Stimulated activated CD8-positive, alpha-beta memory T cell treated with anti-CD3 and anti-CD28 coated beads, Interleukin-2, amount 100 ng/mL, for 1 hour (primary cell): ENCODE results near the gene AJAP1.

Source experiments
- DNase-seq, 2 donors: peaks; one replicate each; pipeline ENCODE4 v3.0.0-alpha.2; 2020; ENCODE audit warnings: low read depth in 2 of 2

Gene AJAP1

GRCh38 chr1:4682607-4683220, 28.3 kb downstream of the AJAP1 start:
- DNase-seq: no peak

DNA sequence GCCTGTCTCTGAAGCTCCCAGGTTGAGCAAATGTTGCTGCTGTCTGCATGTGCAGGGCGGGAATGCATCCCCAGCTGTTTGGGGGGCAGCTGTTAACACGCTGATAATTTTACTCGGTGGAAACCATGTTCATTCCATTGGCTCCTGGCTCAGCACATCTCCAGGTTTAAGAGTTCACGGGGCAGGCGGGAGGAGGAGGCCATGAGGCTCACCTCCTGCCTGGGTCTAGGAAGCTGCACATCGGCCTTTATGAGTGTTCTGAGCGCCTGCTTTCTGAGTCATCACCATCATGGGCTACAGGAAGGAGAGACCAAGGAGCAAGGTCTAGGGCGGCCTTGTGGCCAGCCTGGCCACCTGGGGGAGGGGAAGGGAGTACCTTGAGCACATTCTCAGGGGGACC, 29.7 kb downstream of the AJAP1 start:
- DNase-seq: no peak

- DNase-seq: no peak
Observed at GRCh38 chr1:4684864-4685522, 30.6 kb downstream of the AJAP1 start.

DNA sequence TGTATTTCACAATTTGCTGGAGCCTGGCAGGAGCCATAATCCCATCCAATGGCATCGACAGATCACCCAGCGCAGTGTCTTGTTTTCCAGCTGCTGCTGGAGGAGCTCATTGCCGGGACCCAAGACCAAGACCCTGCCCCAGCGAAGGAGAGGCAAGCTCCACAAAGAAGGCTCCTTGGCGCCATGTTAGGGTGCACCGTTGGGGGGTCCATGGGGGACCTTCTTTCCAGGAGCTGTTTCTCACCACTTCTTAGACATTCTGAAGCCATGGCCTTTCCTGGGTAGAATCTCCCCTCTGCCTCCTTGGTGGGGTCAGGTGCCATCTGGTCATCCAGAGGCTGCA, 31.1 kb downstream of the AJAP1 start:
- no peak for DNase-seq

DNA sequence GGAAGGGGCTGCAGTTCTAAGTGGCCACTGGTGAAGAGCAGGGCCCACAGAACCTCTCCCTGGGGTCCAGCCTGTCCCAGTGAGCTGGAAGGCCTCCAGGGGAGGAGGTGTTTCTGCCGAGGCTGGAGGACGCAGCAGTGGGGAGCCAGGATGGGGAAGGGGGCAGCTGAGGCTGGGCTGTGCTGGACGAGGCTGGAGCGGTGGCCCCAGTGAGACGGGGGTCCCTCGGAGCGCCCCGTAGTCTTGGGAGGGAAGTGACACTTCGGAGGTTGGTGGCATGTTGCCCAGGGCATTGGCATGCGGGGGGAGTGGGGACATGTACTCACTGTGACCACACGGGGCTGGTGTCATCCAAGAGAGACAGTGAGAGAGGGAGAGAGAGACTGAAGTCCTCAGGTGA, 33.5 kb downstream of the AJAP1 start:
- DNase-seq: no peak

DNA sequence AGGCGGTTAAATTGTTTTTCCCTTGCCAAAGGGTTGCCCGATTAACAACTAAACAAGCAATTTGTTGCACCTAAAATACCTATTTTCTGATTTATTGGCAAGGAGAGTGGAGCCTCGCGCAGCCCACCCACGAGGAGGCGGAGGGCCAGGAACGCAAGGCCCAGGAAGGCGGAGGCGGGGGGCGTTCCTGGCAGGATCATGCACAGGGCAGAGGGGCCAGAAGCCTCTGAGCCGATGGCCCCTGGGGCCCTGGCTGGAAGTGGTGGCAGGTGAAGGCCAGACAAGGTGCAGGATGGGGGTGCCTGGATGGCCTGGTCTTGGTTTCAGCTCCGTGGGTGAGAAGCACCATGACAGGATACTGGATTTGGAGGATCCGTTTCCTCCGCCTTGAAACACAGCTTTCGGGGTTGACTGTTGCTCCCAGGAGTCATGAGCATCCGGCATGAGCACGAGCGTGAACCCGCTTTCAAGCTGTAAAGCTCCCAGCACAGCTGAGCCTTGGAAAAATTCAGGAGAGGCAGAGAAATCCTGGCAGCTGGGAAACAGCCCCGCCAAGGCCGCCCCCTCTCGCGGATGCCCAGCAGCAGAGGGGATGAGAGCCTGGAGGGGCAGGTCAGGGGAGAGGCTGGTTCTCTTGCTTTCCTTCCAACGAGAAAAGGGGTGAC, 35.0 kb downstream of the AJAP1 start:
- no peak for DNase-seq

- DNase-seq: no peak
Observed at GRCh38 chr1:4689941-4690635, 35.7 kb downstream of the AJAP1 start.

- no peak for DNase-seq
Observed at GRCh38 chr1:4690951-4691675, 36.7 kb downstream of the AJAP1 start.

GRCh38 chr1:4691766-4692405, 37.5 kb downstream of the AJAP1 start:
- DNase-seq: no peak

- no peak for DNase-seq
Observed at GRCh38 chr1:4692437-4692836, 38.0 kb downstream of the AJAP1 start.

- no peak for DNase-seq
Observed at GRCh38 chr1:4693331-4693730, 38.9 kb downstream of the AJAP1 start.

DNA sequence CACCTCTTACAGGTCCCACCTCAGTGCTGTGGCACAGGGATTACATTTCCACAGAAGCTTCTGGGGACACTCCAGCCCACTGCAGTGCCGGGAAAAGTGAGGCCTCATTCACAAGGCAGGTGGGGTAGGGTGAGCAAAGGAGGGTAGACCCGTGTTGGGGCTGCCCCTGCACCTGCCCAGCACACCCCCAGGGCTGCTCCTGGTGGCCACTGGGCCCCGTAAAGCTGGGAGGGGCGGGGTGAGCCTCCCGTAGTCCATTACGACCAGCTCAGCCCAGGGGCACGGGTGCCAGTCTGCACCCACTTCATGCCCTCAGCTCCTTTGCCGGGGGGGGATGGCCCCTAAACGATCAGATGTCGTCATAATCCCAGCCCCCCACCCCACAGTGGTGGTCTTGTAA, 39.5 kb downstream of the AJAP1 start:
- no peak for DNase-seq

DNA sequence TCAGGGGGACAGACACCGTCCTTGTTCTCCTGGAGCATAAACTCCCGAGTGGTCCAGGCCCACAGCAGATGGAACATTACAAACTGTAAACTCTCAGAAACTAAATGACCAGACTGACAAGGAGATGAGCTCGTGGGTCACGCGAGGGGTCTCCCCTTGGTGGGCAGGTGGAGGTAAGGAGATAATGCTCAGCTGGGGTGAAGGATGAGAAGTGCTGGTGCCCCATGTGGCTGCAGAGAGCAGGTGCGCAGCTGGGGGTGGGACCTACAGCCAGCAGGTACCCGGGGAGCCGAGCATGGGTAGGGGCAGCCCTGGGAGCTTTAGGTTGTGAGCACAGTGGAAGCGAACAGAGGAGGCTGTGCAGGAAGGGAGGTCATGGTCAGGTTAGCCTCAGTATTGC, 40.1 kb downstream of the AJAP1 start:
- DNase-seq: no peak

- DNase-seq: no peak
Observed at GRCh38 chr1:4695241-4695640, 40.8 kb downstream of the AJAP1 start.

GRCh38 chr1:4696161-4696745, 41.8 kb downstream of the AJAP1 start:
- DNase-seq: no peak

GRCh38 chr1:4696753-4697152, 42.3 kb downstream of the AJAP1 start:
- no peak for DNase-seq

DNA sequence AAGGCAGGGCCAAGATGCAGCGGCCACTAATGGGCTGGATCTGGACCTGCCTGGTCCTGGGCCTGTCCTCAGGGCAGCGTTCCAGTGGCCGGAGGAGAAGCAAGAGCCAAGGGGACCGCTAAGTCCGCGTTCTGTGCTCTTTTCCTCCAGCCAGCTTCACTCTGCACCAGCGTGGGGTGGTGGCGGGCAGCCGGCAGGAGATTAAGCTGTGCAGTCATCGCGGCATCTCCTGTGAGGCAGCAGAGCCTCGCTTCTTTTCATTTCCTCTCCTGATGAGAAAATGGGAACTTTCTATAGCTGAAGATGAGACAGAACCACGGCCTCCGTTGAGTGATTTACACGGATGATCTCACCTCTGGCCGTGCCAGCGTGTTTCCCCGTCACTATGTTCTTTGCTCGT, 43.4 kb downstream of the AJAP1 start:
- no peak for DNase-seq

GRCh38 chr1:4698911-4699310, 44.5 kb downstream of the AJAP1 start:
- no peak for DNase-seq

DNA sequence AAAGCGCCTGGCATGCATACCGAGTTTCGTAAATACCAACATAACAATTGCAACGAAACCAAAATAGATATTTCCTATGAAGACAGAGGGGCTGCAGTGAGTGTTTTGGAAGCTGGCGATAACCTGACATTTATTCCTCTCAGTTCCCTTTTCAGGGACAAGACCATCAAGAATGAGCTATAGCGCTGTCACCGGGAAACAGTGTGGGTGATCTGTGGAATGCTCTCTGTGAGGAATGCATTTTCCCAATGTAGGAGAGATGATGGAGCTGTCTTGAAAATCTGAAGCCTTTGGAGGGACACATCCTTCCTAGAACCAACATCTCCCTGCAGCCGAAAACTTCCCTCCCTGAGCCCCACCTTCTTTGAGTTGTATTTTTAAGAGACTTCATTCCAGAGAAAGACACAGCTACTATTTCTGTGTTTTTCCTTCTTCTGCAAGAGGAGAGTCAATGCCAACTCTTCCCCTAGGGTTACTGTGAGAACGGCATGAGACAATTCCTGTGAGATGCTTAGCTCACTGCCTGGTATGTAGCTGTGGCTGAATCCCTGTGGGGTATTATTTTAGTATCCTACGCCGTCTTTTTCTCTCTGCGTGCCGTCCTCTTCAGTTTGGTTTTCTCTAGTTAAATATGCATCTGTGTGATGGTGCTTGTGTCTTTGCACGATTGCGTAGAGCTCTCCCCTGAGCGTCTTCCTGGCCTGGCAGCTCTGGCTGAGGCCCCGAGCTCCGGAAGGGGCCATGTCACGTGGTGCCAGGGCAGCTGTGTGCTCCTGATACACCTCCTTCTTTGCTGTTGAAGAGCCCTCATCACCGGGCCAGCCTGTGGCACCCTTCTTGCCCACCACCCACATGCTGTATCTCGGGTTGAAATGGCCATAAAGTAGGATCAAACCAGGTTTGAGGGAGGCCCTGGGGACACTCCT, 45.2 kb downstream of the AJAP1 start:
- DNase-seq: no peak

GRCh38 chr1:4700801-4701200, 46.4 kb downstream of the AJAP1 start:
- DNase-seq: no peak
